Transverse colon (tissue), 4 donors: ENCODE data around the gene CFAP61. TPM values are rescaled to one million over a fixed set of nuclear protein-coding genes. Genes with fewer than 3 reads are reported as not detected.

Source experiments
- DNase-seq: peaks from one replicate; pipeline ENCODE4 v3.0.0-alpha.2; 2019
- H3K27ac ChIP-seq, 4 donors: fragments of 200-600 bp; sonication (generic); 2 replicates each; pipeline ENCODE4 v1.5.1; 2016 to 2018; ENCODE audit warnings: inconsistent platforms in 4 of 4
- H3K27me3 ChIP-seq: fragments of 200-600 bp; sonication (generic); 2 replicates; pipeline ENCODE4 v1.5.1; 2017; ENCODE audit warnings: inconsistent platforms
- H3K36me3 ChIP-seq, 4 donors: fragments of 200-600 bp; sonication (generic); 2 replicates each; pipeline ENCODE4 v1.5.1; 2017 to 2019; ENCODE audit warnings: inconsistent platforms in 4 of 4
- H3K4me1 ChIP-seq, 4 donors: fragments of 200-600 bp; sonication (generic); 2 replicates each; pipeline ENCODE4 v1.5.1; 2017 to 2020; ENCODE audit warnings: inconsistent platforms in 4 of 4
- H3K4me3 ChIP-seq, 4 donors: fragments of 200-600 bp; sonication (generic); 1 replicate in 1 of 4; 2 replicates in 3 of 4; pipeline versions ENCODE4 v1.5.1 to v1.6.1; 2017 to 2019; ENCODE audit warnings: inconsistent platforms in 4 of 4
- H3K9me3 ChIP-seq, 2 donors: fragments of 200-600 bp; sonication (generic); 2 replicates each; pipeline ENCODE4 v1.5.1; 2017 to 2019; ENCODE audit warnings: inconsistent platforms in 2 of 2
- CTCF ChIP-seq, 5 experiments: fragments of 200-600 bp in 3 of 5; fragments of 450-650 bp in 2 of 5; sonication (generic) in 3 of 5; IDR thresholded peaks; 1 replicate in 2 of 5; 2 replicates in 3 of 5; pipeline ENCODE4 v1.5.1; 2016 to 2017; ENCODE audit warnings: antibody characterized with exemption in 5 of 5, inconsistent platforms in 3 of 5, mild to moderate bottlenecking in 2 of 5, moderate library complexity in 1 of 5
- EP300 ChIP-seq: sonication (generic); formaldehyde crosslinking; IDR thresholded peaks from one replicate; pipeline ENCODE4 v1.6.1; 2017; ENCODE audit warnings: antibody characterized with exemption, low read depth
- POLR2A ChIP-seq: fragments of 450-650 bp; IDR thresholded peaks from one replicate; pipeline ENCODE4 v1.6.1; 2016; ENCODE audit warnings: antibody characterized with exemption, mild to moderate bottlenecking, moderate library complexity
- POLR2AphosphoS5 ChIP-seq, 3 donors: sonication (generic); formaldehyde crosslinking; IDR thresholded peaks; one replicate each; pipeline ENCODE4 v1.6.1; 2016; ENCODE audit warnings: antibody characterized with exemption in 3 of 3
- WGBS, 2 donors: methylation state at CpG; one replicate each; pipeline ENCODE4 v1.1.5; 2018; ENCODE audit warnings: low coverage in 1 of 2; 5-methylcytosine and 5-hydroxymethylcytosine counted together
- in situ Hi-C, 4 donors: fragments of 200-750 bp; cut with MboI; loops; one replicate each; pipeline versions ENCODE4 v1.15.0 to v1.15.1; 2017; ENCODE audit warnings: low sequenced_read_pairs in 3 of 4, low pct_ligation_motif_present in 1 of 4, low pct_unique_long_range_greater_than_20kb in 1 of 4
- intact Hi-C: fragments of 100-400 bp; cut with DNase I; formaldehyde crosslinking; loops from one replicate; pipeline ENCODE4 v1.15.1; 2023; ENCODE audit warnings: low total_unique reads
- total RNA-seq, 4 donors: library from RNA; depleted of rRNA; stranded (reverse); fragments of >200 nt; gene quantifications; one replicate each; pipeline ENCODE4 v1.1.0, GENCODE V29; 2016

The CFAP61 gene
- total RNA-seq, 4 donors from 2014 or later, result 0.27 TPM; not detected in 3

GRCh38 chr20:20366876-20367574 lies 314.7 kb downstream of the CFAP61 start:
- Histone ChIP-seq H3K27me3 (peaks cover 98% of the 10 kb centered on the region), H3K4me1 (peaks cover 4 to 42% (median 34%) of the 10 kb centered on the region in 4 donors), H3K9me3 (no peaks in the 10 kb centered on the region), H3K4me3 (peak overlapping the region in 2 of 4 donors; percentile 24 to 43), H3K27ac (no peak overlapping the region), H3K36me3 (no peaks in the 10 kb centered on the region)
- DNase-seq, result no peak
- TF ChIP-seq POLR2A, result no peak
- TF ChIP-seq EP300, result no peak
- TF ChIP-seq POLR2AphosphoS5 (IDR thresholded peaks at IDR 0.05), result no peak
- TF ChIP-seq CTCF (IDR thresholded peaks at IDR 0.05), result no peak
- 4% methylated on average over 58 of the region's 63 CpGs; no CpG with 5 or more reads in 1 of the 2 donors for WGBS, 2 donors
- intact Hi-C loops (loop anchor here (10.0 kb wide), 1 partner anchor 198 kb away; no protein-coding TSS in a partner anchor), in situ Hi-C loops (loop anchor here in 3 of 4 donors (25.0 kb wide), 1 partner anchor 195 kb away; no protein-coding TSS in a partner anchor)

- Histone ChIP-seq H3K4me3 (peak within 1 kb of the TSS in 3 of 4 donors; percentile 7 to 43 (median 24)), H3K36me3 (no peaks in the 10 kb centered on the region), H3K4me1 (peaks cover 4 to 42% (median 34%) of the 10 kb centered on the region in 4 donors), H3K9me3 (no peaks in the 10 kb centered on the region), H3K27me3 (peaks cover 98% of the 10 kb centered on the region), H3K27ac (no peak within 1 kb of the TSS)
- 6% methylated on average over 15 of the region's 108 CpGs; no CpG with 5 or more reads in 1 of the 2 donors for WGBS, 2 donors
- in situ Hi-C loops (loop anchor here in 3 of 4 donors (25.0 kb wide), 1 partner anchor 195 kb away; no protein-coding TSS in a partner anchor), intact Hi-C loops (loop anchor here (10.0 kb wide), 1 partner anchor 197 kb away; no protein-coding TSS in a partner anchor)
- DNase-seq, result no peak
- TF ChIP-seq EP300 (no peak), POLR2AphosphoS5 (IDR thresholded peaks at IDR 0.05) (no peak), POLR2A (no peak), CTCF (IDR thresholded peaks at IDR 0.05) (no peak)
Measured at GRCh38 chr20:20367575-20368417, 315.5 kb downstream of the CFAP61 start, which contains the start of gene INSM1. TSS of gene INSM1 (plus strand) at chr20:20368104. CDS start at chr20:20368268, 164 bp downstream.

DNA sequence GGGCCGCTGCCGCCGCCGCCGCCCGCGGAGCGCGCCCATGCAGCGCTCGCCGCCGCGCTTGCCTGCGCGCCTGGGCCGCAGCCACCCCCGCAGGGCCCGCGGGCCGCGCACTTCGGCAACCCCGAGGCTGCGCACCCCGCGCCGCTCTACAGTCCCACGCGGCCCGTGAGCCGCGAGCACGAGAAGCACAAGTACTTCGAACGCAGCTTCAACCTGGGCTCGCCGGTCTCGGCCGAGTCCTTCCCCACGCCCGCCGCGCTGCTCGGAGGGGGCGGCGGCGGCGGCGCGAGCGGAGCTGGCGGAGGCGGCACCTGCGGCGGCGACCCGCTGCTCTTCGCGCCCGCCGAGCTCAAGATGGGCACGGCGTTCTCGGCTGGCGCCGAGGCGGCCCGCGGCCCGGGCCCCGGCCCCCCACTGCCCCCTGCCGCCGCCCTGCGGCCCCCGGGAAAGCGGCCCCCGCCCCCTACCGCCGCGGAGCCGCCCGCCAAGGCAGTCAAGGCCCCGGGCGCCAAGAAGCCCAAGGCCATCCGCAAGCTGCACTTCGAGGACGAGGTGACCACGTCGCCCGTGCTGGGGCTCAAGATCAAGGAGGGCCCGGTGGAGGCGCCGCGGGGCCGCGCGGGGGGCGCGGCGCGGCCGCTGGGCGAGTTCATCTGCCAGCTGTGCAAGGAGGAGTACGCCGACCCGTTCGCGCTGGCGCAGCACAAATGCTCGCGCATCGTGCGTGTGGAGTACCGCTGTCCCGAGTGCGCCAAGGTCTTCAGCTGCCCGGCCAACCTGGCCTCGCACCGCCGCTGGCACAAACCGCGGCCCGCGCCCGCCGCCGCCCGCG lies 316.3 kb downstream of the CFAP61 start:
- no peaks in the 10 kb centered on the region for H3K9me3 ChIP-seq
- intact Hi-C loops, result loop anchor here (10.0 kb wide), 1 partner anchor 196 kb away; no protein-coding TSS in a partner anchor
- peaks cover 4 to 38% (median 31%) of the 10 kb centered on the region in 4 donors for H3K4me1 ChIP-seq
- no peak for DNase-seq
- in situ Hi-C loops, result loop anchor here in 3 of 4 donors (25.0 kb wide), 1 partner anchor 194 kb away; no protein-coding TSS in a partner anchor
- TF ChIP-seq EP300, result no peak
- TF ChIP-seq POLR2AphosphoS5 (IDR thresholded peaks at IDR 0.05), result no peak
- TF ChIP-seq CTCF (IDR thresholded peaks at IDR 0.05), result no peak
- no peak for TF ChIP-seq POLR2A
- no peaks in the 10 kb centered on the region for H3K36me3 ChIP-seq
- 0% methylated on average over 22 of the region's 130 CpGs; no CpG with 5 or more reads in 1 of the 2 donors for WGBS, 2 donors
- peaks cover 98% of the 10 kb centered on the region for H3K27me3 ChIP-seq
- H3K4me3 ChIP-seq, result peak overlapping the region in 3 of 4 donors; percentile 5 to 43 (median 23)
- no peak overlapping the region for H3K27ac ChIP-seq
